M059J (cell line): ENCODE measurements around the gene MGMT. TPM values are rescaled to one million over a fixed set of nuclear protein-coding genes. Genes with fewer than 3 reads are reported as not detected.
"Not testable (repeated sequence)": the region's sequence is repeated elsewhere in the genome, so short reads cannot be mapped to it uniquely, and the experiment has no call there.

Experiments
- DNase-seq: peaks from one replicate; pipeline ENCODE4 v3.0.0-alpha.2; 2012; ENCODE audit warnings: low read depth
- total RNA-seq: library from RNA; depleted of rRNA; stranded (reverse); fragments of >200 nt; shearing (Covaris generic); gene quantifications from 2 replicates; pipeline ENCODE4 v1.2.3, GENCODE V29; 2014; rRNA removed

MGMT gene
- 0.05 TPM in 1 of 2 replicates, not detected in the other for total RNA-seq

DNA sequence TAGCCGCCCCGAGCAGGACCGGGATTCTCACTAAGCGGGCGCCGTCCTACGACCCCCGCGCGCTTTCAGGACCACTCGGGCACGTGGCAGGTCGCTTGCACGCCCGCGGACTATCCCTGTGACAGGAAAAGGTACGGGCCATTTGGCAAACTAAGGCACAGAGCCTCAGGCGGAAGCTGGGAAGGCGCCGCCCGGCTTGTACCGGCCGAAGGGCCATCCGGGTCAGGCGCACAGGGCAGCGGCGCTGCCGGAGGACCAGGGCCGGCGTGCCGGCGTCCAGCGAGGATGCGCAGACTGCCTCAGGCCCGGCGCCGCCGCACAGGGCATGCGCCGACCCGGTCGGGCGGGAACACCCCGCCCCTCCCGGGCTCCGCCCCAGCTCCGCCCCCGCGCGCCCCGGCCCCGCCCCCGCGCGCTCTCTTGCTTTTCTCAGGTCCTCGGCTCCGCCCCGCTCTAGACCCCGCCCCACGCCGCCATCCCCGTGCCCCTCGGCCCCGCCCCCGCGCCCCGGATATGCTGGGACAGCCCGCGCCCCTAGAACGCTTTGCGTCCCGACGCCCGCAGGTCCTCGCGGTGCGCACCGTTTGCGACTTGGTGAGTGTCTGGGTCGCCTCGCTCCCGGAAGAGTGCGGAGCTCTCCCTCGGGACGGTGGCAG, at the start of gene MGMT:
MGMT (plus strand) TSS at position 539 of the 656 bp plus-strand sequence.
- DNase-seq = no peak

DNA sequence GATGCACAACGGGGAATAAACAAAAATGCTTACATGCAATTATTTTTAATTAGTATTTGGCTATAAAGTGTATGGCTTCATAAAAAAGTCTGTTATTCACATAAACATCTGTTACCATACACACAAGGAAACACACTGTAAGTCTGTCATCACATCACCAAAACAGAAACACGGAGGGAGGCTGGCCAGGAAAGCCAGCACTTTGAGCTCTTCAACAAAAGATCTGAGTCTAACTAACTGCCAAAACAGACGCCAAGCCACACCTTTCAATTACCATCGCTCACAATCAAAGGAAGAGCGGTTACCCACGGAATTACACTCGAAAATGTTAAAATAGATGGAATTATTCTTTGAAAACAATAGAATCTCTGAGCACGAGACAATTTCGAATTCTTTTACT, 49.2 kb upstream of the MGMT start:
- no peak for DNase-seq

DNA sequence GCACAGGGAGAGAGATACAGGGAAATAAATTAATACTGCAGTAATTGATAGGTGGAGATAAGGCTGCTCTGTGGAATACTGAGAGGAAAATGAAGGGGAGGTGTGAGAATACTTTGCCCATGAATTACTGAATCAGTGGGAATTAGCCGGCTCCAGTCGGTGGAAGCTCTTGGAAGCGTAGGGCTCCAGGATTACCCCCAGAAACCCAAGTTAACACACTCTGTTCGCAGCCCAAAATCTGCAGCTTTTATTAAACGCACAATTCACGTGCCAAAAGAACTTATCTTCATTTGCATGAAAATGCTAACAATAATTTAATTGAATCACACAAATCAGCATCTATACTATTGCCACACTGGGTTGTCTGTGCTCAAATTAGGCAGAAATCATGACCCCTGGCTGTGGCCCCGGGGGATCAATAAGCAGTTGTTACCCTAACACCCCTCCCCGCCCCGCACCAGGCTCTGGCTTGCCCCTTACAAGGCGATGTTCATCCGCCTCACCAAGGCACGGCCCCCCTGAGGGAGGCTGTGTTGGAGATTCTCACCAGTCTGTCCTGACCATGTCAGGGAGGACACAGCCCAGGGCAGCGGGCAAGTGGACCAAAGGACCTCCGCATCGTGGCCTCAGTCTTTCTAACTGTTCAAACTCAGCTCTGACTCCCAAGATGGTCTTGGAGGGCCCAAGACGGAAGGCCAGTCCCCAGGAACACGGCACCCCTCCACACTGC, 48.4 kb upstream of the MGMT start:
- DNase-seq = no peak

DNA sequence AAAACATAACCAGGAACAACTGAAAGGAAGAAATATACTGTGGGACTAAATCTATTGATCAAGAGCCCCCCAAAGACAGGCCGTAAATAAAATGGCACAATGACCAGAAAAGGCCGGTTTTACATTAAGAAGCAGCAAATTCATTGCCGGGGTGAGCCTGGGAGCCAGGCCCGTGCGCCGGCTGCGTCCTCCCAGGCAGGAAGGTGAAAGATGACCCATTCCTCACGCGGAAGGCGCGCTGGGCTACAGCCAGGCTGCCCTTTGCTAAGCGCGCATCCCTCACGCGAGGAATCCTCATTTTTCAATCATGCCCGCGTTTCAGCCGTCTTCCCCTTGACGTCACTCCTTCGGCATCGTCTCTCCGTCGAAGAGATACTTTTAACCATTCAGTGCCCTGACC, 47.6 kb upstream of the MGMT start:
- DNase-seq = no peak

DNA sequence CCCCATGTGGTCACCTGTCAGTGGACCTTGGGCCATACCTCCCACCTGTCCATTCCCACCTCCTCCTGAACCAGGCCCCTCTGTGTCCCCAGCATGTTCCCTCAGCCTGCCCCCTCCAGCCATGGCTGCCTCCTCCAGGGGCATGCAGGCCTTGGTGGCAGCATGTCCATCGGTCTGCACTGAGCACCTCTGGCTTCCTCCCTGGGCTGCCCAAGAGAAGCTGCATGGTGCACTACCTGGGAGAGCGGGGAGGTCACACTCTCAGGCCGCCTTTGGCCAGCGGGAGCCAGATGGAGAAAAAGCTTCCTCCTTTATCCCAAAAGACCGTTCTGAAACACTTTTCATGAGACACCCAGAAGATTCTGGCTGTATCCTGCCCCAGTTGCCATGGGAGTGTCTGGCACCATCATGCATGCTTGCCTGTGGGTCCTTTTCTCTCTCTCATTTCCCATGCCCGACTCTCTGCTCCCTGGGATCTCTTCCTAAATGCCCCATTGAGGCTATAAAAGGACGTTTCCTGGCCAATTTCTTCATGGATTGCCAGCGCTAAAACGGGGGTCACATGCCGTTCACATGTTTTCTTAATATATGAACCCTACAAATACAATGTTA, 45.5 kb upstream of the MGMT start:
- DNase-seq = no peak

DNA sequence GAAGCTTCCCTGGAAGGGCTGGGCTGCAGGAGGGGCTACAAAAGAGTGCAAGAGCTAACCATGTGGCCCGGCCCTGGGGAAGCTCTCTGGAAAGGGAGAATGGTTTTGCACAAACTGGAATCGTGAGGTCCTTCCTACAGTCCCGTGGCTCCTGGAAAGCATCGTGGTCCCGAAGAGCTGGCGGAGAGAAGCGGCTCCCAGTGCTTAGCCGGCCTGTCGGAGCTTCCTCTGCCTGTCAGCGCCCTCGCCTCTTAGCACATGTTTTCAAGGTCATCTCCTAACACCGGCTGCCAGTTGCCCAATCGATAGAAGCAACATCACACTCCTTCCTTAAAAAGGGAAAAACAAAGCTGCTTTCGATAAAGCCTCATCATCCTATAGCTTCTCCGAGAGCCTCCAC, 42.1 kb upstream of the MGMT start:
- DNase-seq = no peak

DNA sequence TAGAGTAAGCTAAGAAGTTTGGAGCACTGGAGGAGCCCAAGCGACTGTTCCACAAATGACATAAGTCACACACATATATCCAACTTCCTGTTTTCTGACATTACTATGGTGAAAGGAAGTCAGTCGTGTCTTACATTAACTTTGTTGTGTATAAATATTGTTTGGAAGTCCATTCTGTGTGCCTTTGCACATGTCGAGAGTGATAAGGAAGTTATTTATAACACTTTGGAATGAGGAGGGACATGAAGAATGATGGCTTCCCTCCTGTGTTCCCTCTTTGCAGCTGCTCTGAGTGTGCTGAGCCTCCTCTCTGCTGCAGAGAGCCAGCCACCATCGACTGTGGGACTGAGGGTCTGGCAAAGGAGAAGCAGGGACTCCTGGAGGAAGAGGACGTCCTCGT, 40.4 kb upstream of the MGMT start:
- no peak for DNase-seq

DNA sequence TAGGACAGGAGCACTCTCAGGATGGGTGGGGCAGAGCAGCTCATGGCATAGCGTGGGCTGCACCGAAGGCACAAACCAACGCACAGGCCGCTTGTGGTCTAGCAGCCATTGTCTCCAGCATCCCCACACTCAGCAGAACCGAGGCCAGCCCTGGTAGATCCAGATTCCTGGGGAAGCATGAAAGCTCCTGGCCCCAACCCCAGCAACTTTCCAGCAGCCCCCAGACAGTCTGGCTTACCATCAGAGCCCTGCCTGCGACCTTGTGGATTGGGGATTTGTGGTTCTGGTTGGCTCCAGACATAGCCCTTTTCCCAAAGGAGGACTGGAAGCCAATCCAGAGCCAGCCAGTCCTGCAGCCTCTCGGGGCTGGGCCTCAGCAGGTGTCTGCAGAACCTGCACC, 33.8 kb upstream of the MGMT start:
- DNase-seq = no peak

DNA sequence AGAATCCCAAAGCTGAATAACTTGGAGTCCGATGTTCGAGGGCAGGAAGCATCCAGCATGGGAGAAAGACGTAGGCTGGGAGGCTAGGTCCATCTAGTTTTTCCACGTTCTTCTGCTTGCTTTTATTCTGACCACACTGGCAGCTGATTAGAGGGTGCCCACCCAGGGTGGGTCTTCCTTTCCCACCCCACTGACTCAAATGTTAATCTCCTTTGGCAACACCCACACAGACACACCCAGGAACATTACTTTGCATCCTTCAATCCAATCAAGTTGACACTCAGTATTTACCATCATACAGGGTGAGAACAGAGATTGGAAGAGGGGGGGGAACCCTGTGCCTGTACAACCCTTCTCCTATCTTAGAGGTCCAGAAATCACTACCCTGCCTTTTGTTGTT, 31.3 kb upstream of the MGMT start:
- DNase-seq = not testable (repeated sequence)

DNA sequence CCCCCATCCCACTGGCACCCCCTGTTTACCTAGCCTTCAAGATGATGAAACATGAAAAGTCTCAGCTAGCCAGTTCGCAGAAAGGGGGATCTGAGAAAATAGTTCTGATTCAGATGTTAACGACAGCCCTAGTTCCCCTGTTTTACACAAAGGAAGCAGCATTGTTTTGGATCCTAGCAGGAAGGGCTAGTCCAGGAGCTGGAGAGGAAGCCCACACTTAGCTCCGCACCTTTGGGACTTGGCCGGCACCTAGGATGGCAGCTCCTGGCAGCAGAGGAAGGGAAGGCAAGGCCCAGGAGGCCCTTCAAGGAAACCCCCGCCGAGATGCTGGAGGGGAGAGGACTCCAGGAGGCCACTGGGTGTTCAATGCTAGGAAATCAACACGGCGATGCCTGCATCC, 29.0 kb upstream of the MGMT start:
- DNase-seq = no peak

DNA sequence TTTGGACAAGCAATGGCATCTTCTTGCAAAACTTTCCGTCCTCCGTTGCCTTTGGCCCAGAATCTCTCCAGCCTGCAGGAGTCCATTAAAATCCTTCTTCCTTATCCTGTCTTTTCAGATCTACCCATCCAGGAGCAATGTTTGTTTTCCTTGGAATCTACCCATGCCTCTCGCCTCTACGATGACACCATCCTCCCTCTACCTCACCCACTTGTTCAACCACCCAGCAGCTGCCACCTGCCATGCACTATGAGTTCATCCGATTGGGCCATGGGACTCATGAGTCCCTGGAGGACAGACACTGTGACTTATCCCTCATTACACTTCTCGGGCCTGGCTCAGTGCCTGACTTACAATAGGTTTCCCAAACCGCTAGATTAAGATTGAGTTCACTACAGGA, 26.8 kb upstream of the MGMT start:
- no peak for DNase-seq

DNA sequence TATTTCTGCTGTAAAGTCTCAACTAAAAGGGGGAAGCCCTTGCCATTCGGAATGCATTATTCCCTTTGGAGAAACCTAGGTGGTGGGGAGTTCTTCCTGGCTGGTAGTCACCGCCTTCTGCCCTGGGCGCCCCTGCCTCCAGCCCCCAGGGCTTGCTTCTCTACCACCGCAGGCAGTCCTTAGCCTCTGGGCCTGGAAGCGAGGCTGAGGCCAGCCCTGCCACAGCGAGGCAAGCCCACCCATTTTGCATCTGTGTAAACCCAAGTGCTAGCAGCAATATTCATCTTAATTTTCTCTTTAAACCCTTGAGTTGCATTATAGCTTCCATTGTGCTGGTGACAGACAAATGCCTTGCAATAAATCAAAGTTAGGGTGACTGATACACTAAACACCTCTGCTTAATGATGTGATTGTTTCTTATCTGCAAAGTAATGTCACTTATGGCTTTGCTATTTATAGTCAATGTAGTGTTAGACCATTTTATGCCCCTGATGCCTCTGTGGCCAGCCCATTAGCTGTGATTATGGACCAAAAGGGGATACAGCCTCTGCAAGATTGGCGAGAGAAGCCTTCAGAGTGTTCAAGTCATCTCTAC, 26.2 kb upstream of the MGMT start:
- no peak for DNase-seq

DNA sequence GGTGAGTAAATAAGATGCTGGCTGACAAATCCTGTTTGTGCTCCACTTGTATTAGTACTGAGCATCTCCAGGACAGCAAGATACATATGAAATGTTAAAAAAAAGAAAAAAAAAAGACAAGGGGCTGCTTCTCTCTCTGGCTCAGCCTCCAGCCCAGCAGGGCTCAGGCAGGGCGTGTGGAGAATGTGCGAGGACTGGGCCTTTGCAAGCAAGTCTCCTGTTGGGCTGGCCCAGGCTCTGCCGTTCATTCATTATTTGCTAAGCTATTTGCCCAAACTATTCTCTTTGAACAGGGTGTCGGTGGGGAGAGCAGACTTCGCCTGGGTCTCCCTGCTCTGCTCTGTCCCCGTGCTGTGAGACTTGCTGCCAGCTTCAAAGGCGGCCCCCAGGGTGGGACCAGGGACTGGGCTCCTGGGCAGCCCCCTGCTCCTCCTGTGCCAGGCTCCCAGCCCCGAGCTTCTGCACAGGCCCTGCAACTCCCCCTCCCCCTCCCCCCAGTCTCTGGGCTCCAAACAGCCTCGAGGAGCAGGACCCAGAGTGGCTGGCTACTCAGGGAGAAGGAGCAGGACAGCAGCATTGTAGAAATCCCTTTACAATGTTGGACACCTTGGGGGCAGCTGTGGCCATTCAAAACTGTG, 25.6 kb upstream of the MGMT start:
- DNase-seq = no peak

DNA sequence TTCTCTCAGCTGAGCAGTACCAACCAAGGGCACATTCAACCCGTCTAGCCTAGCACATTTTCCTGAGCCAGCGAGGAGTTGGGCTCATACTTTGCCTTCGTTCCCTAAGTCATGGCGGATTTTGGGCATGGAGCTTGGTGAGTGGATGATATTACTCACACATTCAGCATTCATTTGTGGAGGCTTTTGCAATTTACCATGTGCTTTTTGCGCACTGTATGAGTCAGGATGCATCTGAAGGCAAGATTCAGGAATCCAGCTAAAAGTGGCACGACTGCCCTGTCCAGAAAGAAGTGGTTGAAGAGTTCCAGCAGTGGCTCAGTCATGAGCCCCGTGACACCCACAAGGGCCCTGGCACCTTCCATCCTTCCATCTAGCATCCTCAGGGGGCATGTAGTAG, 24.2 kb upstream of the MGMT start:
- no peak for DNase-seq

DNA sequence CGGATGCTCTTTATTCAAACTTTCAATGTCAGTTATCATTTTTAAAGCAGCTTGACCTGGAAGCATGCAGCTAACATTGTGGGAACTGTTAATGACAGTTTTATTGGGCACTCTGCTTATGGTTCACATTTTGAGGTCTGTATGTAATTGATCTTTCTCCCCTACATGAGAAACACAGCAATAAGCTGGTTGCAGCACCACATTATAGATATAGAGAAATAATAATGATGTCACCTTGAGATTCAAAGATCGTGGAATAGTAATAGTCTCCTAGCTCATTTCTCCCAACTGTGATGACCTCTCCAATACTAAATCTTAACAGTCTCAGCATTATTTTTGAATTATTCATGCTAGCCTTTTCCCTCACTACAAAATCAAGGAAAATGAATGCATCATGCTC, 22.7 kb upstream of the MGMT start:
- DNase-seq = no peak

DNA sequence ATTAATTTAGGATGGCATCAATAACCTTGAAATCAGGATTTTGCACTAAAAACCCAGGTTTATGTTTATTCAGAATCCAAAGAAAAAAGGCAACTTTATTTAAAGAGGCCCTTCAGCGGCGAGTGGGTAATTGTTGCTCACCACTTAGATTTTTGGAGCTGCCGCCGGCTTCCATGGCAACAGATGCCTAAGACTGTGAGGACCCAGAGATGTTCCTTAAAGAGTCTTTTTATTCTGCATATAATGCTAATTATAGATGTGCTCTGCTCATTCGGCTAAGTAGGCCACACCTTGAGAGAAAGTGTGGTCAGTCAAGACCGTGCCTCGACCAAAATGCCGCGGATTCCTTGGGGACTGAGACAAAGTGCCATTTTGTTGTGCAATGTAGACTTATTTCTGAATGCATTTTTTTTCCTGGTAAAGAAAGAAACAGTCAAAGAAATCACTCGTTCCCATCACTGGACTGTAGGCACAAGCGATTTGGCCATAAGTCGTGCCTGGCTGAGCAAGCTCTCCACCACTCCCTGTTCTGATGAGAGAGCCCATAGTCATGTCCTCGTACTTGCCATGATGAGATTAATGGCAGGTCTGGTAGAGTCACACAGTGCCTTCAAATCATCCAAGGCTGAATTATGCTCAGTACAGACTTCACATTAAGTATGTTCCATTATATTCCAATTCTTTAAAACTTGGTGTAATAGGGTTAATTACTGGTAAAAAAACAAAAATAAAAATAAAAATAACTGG, 21.4 kb upstream of the MGMT start:
- DNase-seq = no peak

DNA sequence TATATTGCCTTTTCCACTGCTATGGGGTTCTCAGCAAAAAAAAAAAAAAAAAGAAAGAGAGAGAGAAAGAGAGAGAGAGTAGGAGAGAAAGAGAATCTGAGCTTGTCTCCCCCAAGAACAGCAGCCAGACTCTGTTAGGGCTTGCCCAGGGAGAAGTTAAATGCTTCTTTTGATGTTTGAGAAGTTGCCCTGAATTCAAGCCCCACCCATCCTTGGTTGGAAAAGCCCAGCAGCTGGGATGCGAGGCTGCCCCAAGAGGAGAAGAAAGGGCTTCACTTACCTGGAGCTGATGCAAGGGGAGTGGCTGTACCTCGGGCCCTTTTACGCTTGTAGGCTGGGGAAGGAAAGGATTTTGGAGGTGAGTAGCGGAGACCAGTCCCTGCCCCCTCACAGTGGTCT, 20.9 kb upstream of the MGMT start:
- DNase-seq = no peak

DNA sequence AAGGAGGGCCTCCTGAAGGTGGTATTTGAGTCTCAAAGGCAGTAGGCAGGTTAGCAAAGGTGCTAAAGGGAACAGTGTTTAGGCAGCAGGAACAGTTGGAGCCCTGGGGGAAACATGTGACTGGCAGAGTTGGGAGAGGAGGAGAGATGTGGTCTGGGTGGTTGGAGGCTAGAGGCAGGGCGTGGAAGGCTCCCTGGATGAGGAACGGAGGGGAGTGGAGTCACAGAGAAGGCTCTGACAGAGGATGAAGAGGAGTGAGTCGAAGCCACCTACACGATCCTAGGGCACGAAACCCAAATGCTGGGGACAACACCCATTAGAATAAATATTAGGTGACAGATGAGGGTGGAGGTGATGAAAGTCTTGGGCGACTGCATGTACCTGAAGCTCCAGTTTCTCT, 19.6 kb upstream of the MGMT start:
- no peak for DNase-seq

DNA sequence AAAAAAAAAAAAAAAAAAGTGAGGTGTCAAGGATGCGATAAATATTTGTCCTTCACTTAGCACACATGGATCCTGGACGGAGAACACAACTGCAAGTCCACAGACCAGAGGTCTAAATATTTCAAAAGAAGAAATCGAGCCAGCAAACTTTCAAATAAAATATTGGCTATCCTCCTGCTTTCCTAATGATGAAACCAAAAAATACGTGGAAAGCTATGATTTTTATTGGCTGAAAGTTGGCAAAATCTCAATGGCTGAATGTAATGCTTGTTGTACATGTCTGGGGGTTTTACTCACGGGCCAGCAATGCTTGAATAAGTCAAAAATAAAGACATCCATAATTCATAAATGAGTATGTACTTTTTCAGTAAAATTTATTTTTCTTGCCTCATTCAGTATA, 19.0 kb upstream of the MGMT start:
- no peak for DNase-seq

DNA sequence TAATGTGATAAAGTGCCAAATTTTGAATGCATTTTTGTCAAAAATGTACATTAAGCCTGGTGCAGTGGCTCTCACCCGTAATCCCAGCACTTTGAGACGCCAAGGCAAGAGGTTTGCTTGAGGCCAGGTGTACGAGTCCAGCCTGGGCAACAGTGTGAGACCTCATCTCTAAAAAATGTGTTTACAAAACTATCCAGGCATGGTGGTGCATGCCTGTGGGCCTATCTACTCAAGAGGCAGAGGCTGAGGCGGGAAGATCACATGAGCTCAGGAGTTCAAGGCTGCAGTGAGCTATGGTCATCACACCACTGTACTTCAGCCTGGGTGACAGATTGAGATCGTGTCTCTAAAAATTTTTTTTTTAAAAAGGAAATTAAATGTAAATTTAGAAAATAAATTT, 18.5 kb upstream of the MGMT start:
- DNase-seq = no peak

DNA sequence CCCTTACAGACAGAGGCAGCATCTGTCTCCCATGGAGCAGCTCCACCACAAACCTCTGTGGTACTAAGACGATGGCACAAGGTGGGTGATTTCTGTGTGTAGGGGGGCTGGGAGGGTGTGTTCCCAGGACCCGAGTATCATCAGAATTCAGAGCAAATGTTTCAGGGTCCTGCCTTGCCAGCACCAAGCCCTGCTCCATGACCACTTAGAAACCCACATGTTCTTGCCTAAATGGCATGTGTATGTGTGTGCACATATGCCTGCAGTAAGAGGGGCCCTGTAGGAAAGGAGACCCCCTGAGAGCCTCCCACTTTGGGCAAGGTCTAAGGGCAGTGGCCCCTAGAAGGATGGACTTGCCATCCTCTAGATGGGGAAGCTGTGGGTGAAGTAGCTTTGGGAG, 17.1 kb upstream of the MGMT start:
- no peak for DNase-seq

DNA sequence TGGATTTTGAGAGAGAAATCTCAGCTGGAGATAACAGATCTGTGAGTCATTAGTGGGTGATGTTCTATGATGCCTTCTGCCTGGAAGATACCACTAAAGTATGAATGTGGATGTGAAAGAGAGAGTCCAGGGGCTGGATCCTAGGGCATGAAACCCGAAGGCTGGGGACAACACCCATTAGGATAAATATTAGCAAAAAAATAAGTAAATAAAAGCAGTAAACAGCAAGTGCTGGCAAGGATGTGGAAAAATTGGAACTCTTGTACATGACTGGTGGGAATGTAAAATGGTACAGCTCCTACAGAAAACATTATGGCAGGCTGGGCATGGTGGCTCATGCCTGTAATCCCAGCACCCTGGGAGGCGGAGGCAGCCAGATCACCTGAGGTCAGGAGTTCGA, 16.6 kb upstream of the MGMT start:
- no peak for DNase-seq
